ENCODE results near the gene PLCL1. TPM values are rescaled to one million over a fixed set of nuclear protein-coding genes. Genes with fewer than 3 reads are reported as not detected.

The PLCL1 gene
- total and polyA plus RNA-seq, 8 donors = 0.93 to 28.7 (median 3.1) TPM

- peaks cover 0 to 3% (median 0%) of the 10 kb centered on the region in 4 donors for H3K36me3 ChIP-seq
- WGBS, 5 donors = 47 to 59% (median 54%) methylated on average over 6 of the region's 6 CpGs
- intact Hi-C loops (cut with DNase I; ENCODE audit: low total_unique reads) = no loop called here
- H3K27ac ChIP-seq = no peak overlapping the region
- TF ChIP-seq EP300 (IDR thresholded peaks at IDR 0.05) (no peak), POLR2AphosphoS5 (IDR thresholded peaks at IDR 0.05) (no peak), POLR2A (IDR thresholded peaks at IDR 0.05) (no peak)
- TF ChIP-seq, protein P1, sequence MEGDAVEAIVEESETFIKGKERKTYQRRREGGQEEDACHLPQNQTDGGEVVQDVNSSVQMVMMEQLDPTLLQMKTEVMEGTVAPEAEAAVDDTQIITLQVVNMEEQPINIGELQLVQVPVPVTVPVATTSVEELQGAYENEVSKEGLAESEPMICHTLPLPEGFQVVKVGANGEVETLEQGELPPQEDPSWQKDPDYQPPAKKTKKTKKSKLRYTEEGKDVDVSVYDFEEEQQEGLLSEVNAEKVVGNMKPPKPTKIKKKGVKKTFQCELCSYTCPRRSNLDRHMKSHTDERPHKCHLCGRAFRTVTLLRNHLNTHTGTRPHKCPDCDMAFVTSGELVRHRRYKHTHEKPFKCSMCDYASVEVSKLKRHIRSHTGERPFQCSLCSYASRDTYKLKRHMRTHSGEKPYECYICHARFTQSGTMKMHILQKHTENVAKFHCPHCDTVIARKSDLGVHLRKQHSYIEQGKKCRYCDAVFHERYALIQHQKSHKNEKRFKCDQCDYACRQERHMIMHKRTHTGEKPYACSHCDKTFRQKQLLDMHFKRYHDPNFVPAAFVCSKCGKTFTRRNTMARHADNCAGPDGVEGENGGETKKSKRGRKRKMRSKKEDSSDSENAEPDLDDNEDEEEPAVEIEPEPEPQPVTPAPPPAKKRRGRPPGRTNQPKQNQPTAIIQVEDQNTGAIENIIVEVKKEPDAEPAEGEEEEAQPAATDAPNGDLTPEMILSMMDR (IDR thresholded peaks at IDR 0.05) = no peak
- DNase-seq = no peak
- no peak overlapping the region for H3K4me3 ChIP-seq
- no peaks in the 10 kb centered on the region for H3K9me3 ChIP-seq
- no peaks in the 10 kb centered on the region for H3K27me3 ChIP-seq
- H3K4me1 ChIP-seq = no peaks in the 10 kb centered on the region
Observed at GRCh38 chr2:198098918-198099317, 294.5 kb downstream of the PLCL1 start.

- H3K27me3 ChIP-seq = no peaks in the 10 kb centered on the region
- WGBS, 5 donors = 68 to 79% (median 70%) methylated on average over 1 of the region's 1 CpG
- DNase-seq = no peak
- intact Hi-C loops (cut with DNase I; ENCODE audit: low total_unique reads) = no loop called here
- peaks cover 0 to 13% (median 0%) of the 10 kb centered on the region in 4 donors for H3K36me3 ChIP-seq
- no peak overlapping the region for H3K27ac ChIP-seq
- TF ChIP-seq EP300 (IDR thresholded peaks at IDR 0.05) (no peak), POLR2AphosphoS5 (IDR thresholded peaks at IDR 0.05) (no peak), POLR2A (IDR thresholded peaks at IDR 0.05) (no peak)
- TF ChIP-seq, protein P1 (IDR thresholded peaks at IDR 0.05) = no peak
- no peak overlapping the region for H3K4me3 ChIP-seq
- peaks cover 0 to 4% (median 0%) of the 10 kb centered on the region in 4 donors for H3K9me3 ChIP-seq
- H3K4me1 ChIP-seq = no peaks in the 10 kb centered on the region
Observed at GRCh38 chr2:198100346-198100745, 296.0 kb downstream of the PLCL1 start.

DNA sequence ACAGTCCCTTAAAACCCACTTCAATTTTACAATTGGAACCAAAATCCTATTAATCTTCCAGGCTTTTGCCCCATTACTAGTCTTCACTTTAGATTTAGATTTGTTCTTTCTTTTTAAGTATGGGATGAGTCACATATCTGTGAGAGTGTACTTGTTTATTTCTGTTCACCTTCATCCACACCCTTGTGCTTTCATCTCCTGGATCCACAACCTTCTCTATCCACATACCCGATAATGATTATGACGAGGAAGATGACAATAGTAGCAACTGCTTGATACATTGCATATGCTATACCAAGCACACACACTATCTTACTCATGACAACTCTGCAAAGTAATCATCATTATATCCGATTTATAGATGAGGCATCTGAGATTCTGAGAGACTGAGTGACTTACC, 297.3 kb downstream of the PLCL1 start:
- H3K27me3 ChIP-seq = no peaks in the 10 kb centered on the region
- DNase-seq = no peak
- peaks cover 0 to 13% (median 0%) of the 10 kb centered on the region in 4 donors for H3K36me3 ChIP-seq
- intact Hi-C loops (cut with DNase I; ENCODE audit: low total_unique reads) = no loop called here
- H3K9me3 ChIP-seq = peaks cover 0 to 4% (median 0%) of the 10 kb centered on the region in 4 donors
- no peaks in the 10 kb centered on the region for H3K4me1 ChIP-seq
- no peak overlapping the region for H3K4me3 ChIP-seq
- H3K27ac ChIP-seq = no peak overlapping the region
- TF ChIP-seq POLR2AphosphoS5 (IDR thresholded peaks at IDR 0.05) (no peak), EP300 (IDR thresholded peaks at IDR 0.05) (no peak), POLR2A (IDR thresholded peaks at IDR 0.05) (no peak)
- TF ChIP-seq, protein P1 (IDR thresholded peaks at IDR 0.05) = no peak
- WGBS, 5 donors = 92 to 97% (median 93%) methylated on average over 3 of the region's 3 CpGs

- intact Hi-C loops (cut with DNase I; ENCODE audit: low total_unique reads) = no loop called here
- Histone ChIP-seq H3K36me3 (peaks cover 0 to 13% (median 0%) of the 10 kb centered on the region in 4 donors), H3K4me3 (no peak overlapping the region), H3K4me1 (no peaks in the 10 kb centered on the region), H3K27me3 (no peaks in the 10 kb centered on the region), H3K9me3 (peaks cover 0 to 4% (median 0%) of the 10 kb centered on the region in 4 donors), H3K27ac (no peak overlapping the region)
- DNase-seq = no peak
- 90 to 98% (median 92%) methylated on average over 3 of the region's 3 CpGs for WGBS, 5 donors
- TF ChIP-seq EP300 (IDR thresholded peaks at IDR 0.05) (no peak), POLR2AphosphoS5 (IDR thresholded peaks at IDR 0.05) (no peak), POLR2A (IDR thresholded peaks at IDR 0.05) (no peak)
- TF ChIP-seq, protein P1 (IDR thresholded peaks at IDR 0.05) = no peak
Observed at GRCh38 chr2:198102120-198102519, 297.7 kb downstream of the PLCL1 start.
